OCI-LY3 (cell line): ENCODE data around the gene FIZ1.
A peak's percentile ranks its signal among the peaks of the same experiment; 100 is the strongest.

Experiments used
- H2AFZ ChIP-seq: fragments of 200-600, 300-600 bp; shearing (Covaris generic); 2 replicates; pipeline ENCODE4 v1.6.0; 2014; ENCODE audit warnings: antibody characterized with exemption, low read depth, low read length
- H3K27ac ChIP-seq: fragments of 200-600, 300-600 bp; sonication (generic); 2 replicates; pipeline ENCODE4 v1.5.1; 2014; ENCODE audit warnings: mild to moderate bottlenecking, low read length, moderate library complexity, mixed read lengths
- H3K27me3 ChIP-seq: fragments of 200-600, 300-600 bp; sonication (generic); 2 replicates; pipeline ENCODE4 v1.6.1; 2014; ENCODE audit warnings: low read depth, low read length, mixed read lengths
- H3K36me3 ChIP-seq: fragments of 200-600, 300-600 bp; sonication (generic); replicated peaks from 2 replicates; pipeline ENCODE3; 2014; ENCODE audit warnings: low read depth, low read length, mixed read lengths
- H3K4me1 ChIP-seq: fragments of 300-600, 200-600 bp; sonication (generic); 2 replicates; pipeline ENCODE4 v1.6.1; 2014; ENCODE audit warnings: low read length, mixed read lengths
- H3K4me2 ChIP-seq: fragments of 200-600, 300-600 bp; sonication (generic); 2 replicates; pipeline ENCODE4 v1.6.1; 2014; ENCODE audit warnings: low read length, mixed read lengths
- H3K4me3 ChIP-seq: fragments of 300-600, 200-600 bp; sonication (generic); 2 replicates; pipeline ENCODE4 v1.5.1; 2014; ENCODE audit warnings: antibody characterized with exemption, mild to moderate bottlenecking, low read length, moderate library complexity
- H3K79me2 ChIP-seq: fragments of 300-600, 200-600 bp; shearing (Covaris generic); 2 replicates; pipeline ENCODE4 v1.6.1; 2014; ENCODE audit warnings: mild to moderate bottlenecking, low read length, mixed read lengths
- H3K9ac ChIP-seq: fragments of 300-600, 200-600 bp; shearing (Covaris generic); 2 replicates; pipeline ENCODE4 v1.6.0; 2014; ENCODE audit warnings: mild to moderate bottlenecking, low read length, moderate library complexity
- H3K9me3 ChIP-seq: fragments of 200-600, 300-600 bp; shearing (Covaris generic); 2 replicates; pipeline ENCODE4 v1.6.1; 2014; ENCODE audit warnings: low read length, mixed read lengths; ENCODE audit not compliant: insufficient read depth
- H4K20me1 ChIP-seq: fragments of 200-600, 300-600 bp; sonication (generic); 2 replicates; pipeline ENCODE4 v1.6.1; 2016; ENCODE audit warnings: low read length, mixed read lengths; ENCODE audit not compliant: insufficient read depth
- EZH2phosphoT487 ChIP-seq: fragments of 200-600 bp; shearing (Covaris generic); IDR thresholded peaks from 2 replicates; pipeline ENCODE4 v1.6.1; 2018; ENCODE audit warnings: antibody characterized with exemption, mixed run types, low read depth
- TF ChIP-seq, protein P1 (sequence below): fragments of 200-600, 300-600 bp; sonication (generic); IDR thresholded peaks from 2 replicates; pipeline ENCODE4 v1.5.1; 2014; ENCODE audit warnings: antibody characterized with exemption, low read length, low read depth

FIZ1 gene

GRCh38 chr19:55602104-55603001 lies 3.0 kb upstream of the FIZ1 start:
- H3K36me3 ChIP-seq: peaks cover 8% of the 10 kb centered on the region
- H4K20me1 ChIP-seq: no peaks in the 10 kb centered on the region
- H3K4me1 ChIP-seq: peaks cover 30% of the 10 kb centered on the region
- H3K4me3 ChIP-seq: no peak overlapping the region
- H3K79me2 ChIP-seq: peaks cover 30% of the 10 kb centered on the region
- H3K9ac ChIP-seq: no peak overlapping the region
- no peak overlapping the region for H2AFZ ChIP-seq
- TF ChIP-seq EZH2phosphoT487: no peak
- TF ChIP-seq, protein P1, sequence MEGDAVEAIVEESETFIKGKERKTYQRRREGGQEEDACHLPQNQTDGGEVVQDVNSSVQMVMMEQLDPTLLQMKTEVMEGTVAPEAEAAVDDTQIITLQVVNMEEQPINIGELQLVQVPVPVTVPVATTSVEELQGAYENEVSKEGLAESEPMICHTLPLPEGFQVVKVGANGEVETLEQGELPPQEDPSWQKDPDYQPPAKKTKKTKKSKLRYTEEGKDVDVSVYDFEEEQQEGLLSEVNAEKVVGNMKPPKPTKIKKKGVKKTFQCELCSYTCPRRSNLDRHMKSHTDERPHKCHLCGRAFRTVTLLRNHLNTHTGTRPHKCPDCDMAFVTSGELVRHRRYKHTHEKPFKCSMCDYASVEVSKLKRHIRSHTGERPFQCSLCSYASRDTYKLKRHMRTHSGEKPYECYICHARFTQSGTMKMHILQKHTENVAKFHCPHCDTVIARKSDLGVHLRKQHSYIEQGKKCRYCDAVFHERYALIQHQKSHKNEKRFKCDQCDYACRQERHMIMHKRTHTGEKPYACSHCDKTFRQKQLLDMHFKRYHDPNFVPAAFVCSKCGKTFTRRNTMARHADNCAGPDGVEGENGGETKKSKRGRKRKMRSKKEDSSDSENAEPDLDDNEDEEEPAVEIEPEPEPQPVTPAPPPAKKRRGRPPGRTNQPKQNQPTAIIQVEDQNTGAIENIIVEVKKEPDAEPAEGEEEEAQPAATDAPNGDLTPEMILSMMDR: no peak
- no peak overlapping the region for H3K4me2 ChIP-seq
- no peaks in the 10 kb centered on the region for H3K9me3 ChIP-seq
- no peaks in the 10 kb centered on the region for H3K27me3 ChIP-seq
- H3K27ac ChIP-seq: no peak overlapping the region

GRCh38 chr19:55601084-55601483 lies 1.8 kb upstream of the FIZ1 start:
- Histone ChIP-seq H3K4me1 (peaks cover 21% of the 10 kb centered on the region), H3K27me3 (no peaks in the 10 kb centered on the region), H3K9ac (peak overlapping the region; percentile 92), H3K9me3 (no peaks in the 10 kb centered on the region), H3K4me2 (peak overlapping the region; percentile 99), H3K36me3 (peaks cover 2% of the 10 kb centered on the region), H2AFZ (no peak overlapping the region), H3K27ac (peak overlapping the region; percentile 85), H4K20me1 (no peaks in the 10 kb centered on the region), H3K4me3 (peak overlapping the region; percentile 80), H3K79me2 (peaks cover 17% of the 10 kb centered on the region)
- TF ChIP-seq EZH2phosphoT487: no peak
- TF ChIP-seq, protein P1: no peak

GRCh38 chr19:55600662-55601028 lies 1.3 kb upstream of the FIZ1 start:
- H3K27me3 ChIP-seq: no peaks in the 10 kb centered on the region
- H3K4me3 ChIP-seq: peak overlapping the region; percentile 80
- H2AFZ ChIP-seq: peak overlapping the region; percentile 24; the same call in 1 of the 2 replicates
- H3K9ac ChIP-seq: peak overlapping the region; percentile 92
- no peaks in the 10 kb centered on the region for H4K20me1 ChIP-seq
- H3K4me1 ChIP-seq: peaks cover 21% of the 10 kb centered on the region
- peak overlapping the region; percentile 99 for H3K4me2 ChIP-seq
- H3K79me2 ChIP-seq: peaks cover 13% of the 10 kb centered on the region
- H3K27ac ChIP-seq: peak overlapping the region; percentile 85
- peaks cover 6% of the 10 kb centered on the region for H3K36me3 ChIP-seq
- no peaks in the 10 kb centered on the region for H3K9me3 ChIP-seq
- TF ChIP-seq, protein P1: no peak
- no peak for TF ChIP-seq EZH2phosphoT487

DNA sequence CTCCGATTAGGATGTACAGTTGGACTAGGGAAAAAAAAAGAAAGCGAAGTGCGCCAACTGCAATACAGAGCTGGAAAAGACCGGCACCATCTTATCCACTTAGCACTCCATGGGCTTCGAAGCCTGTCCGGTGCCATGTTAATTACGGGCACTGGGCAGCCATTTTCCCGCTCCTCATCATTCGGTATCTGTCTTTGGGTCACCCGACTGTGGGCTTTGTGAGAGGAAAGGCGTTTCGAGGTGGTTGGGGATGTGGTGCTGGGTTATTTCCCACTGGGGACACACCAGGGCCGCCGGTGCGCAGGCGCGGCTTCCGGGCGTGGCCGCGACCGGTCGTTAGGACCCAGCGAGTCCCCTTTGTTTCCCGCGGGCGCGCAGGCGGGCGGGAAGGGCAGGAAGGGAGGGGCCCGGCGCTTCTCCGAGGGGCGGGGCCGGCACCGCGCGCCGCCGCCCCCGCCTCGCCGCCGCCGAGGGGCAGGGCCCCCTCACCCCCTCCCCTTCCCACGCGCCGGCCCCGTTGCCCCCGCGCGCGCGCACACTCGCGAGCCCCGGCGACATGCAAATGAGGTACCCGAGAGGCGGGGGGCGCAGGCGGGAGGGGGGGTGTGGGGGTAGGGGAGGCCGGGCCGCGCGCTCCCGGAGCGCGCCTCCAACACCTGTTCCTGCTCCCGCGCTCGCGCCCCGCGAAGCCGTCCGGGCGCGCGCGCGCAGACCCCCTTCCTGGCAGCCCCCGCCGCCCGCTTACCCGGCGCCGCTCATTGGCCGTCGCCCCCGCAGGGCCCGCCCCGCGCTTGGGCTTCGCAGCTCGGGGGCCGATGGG lies 735 bp upstream of the FIZ1 start, which contains the start of gene ZNF524:
TSS of gene ZNF524 (plus strand) at position 447 of the 820 bp plus-strand sequence. CDS start 1,825 bp downstream, outside the sequence.
- Histone ChIP-seq H3K36me3 (peaks cover 12% of the 10 kb centered on the region), H3K79me2 (peaks cover 12% of the 10 kb centered on the region), H3K4me1 (peaks cover 21% of the 10 kb centered on the region), H3K27ac (peak within 1 kb of the TSS; percentile 85), H3K4me2 (peak within 1 kb of the TSS; percentile 99), H3K9ac (peak within 1 kb of the TSS; percentile 92), H2AFZ (peak within 1 kb of the TSS; percentile 77; the same call in 1 of the 2 replicates), H3K4me3 (peak within 1 kb of the TSS; percentile 80), H3K27me3 (no peaks in the 10 kb centered on the region), H3K9me3 (no peaks in the 10 kb centered on the region), H4K20me1 (no peaks in the 10 kb centered on the region)
- TF ChIP-seq, protein P1: no peak
- TF ChIP-seq EZH2phosphoT487: no peak
